GM19468 (cell line): ENCODE measurements around the gene CSNK1D.
"Not testable (repeated sequence)": the region's sequence is repeated elsewhere in the genome, so short reads cannot be mapped to it uniquely, and the experiment has no call there.

Source experiments
- ATAC-seq: cut with Tn5 transposase; IDR thresholded peaks from one replicate; pipeline ENCODE4 v1.9.1; 2021; ENCODE audit warnings: mild to moderate bottlenecking, moderate library complexity, moderate number of reproducible peaks; ENCODE audit not compliant: unreplicated experiment; ENCODE audit errors: extremely low read depth

Gene CSNK1D

DNA sequence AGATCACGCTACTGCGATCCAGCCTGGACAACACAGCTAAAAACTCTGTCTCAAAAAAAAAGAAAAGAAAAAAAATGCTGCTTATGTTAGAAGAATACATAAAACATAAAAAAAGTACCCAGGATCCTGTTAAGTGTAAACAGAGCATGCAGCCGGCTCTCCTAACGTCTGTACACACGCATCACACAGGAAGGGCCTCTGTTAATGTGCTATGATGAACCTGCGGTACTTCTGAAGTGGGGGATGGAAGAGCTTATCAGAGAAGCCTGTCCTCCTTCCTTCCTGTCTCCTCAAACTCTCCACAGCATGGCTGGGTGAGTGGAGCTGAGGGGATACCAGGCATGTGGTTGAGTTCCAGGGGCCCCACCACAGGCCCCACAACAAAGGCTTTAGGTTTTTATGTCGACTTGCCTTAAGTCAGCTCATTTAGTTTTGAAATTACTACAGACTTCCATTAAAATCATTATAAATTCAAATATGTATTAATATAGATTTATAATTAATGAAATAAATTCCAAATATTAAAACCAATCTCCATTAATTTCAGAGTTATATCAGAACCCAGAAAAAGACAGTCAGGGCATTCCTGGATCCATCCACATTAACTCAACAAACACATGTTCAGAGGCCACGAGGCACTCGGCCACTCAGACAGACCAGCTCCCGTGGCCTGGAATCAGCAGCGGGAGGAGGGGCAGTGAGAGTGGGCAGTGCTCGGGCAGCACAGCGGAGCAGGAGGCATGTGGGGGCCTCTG is 72.6 kb downstream of the CSNK1D start:
- no peak for ATAC-seq

DNA sequence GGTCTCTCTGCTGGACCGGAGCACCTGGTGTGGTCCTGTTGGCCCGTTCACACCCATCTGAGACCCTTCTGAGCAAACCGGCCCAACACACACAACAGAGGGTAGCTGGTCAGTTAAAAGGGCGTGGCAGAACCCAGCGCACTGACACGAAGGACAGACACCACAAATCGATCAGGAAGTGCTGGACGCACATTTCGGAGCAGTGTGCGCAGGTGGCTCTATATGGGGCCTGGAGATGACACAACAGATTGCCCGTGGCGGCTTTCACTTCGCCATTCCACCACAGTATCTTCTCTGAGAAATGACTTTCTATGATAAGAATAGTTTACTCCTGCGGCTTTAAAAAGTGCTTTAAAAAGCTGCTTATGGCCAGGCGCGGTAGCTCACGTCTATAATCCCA is 73.4 kb downstream of the CSNK1D start:
- ATAC-seq: no peak

DNA sequence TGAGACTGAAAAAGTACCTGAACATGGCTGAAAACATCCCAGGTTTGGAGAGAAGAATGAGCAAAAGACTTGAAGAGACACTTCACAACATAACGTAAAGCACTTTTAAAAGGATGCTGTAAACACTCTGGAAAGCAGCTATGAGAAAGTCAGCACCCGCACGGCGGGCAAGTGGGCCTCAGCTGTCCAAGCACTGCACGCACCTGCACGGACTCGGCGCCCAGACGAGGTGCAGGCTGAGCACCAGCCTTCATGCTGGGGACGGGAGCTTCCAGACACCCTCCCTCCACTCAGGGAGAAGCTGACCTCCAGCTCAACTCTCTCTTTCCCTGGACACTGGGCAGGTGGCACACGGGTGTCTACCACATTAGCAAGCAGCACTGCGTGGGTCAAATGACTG is 74.0 kb downstream of the CSNK1D start:
- no peak for ATAC-seq

DNA sequence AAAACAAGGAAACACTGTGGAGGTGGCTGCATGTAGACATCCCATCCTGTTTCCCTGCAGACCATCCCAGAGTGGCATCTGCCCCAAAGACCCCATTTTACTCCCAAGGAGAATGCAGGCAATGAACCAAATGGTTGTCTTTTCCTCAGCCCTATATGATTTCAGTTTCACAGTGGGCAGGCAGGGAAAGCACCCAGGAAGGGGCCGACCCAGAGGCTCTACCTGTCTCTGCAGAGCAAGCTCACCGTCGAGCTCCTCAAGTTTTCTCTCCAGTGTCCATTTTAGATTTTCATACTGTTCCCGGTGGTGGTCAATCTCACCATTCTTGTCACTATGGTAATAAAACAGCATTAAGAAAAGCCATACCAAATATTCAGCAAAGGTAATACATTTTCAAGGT is 75.4 kb downstream of the CSNK1D start:
- no peak for ATAC-seq

DNA sequence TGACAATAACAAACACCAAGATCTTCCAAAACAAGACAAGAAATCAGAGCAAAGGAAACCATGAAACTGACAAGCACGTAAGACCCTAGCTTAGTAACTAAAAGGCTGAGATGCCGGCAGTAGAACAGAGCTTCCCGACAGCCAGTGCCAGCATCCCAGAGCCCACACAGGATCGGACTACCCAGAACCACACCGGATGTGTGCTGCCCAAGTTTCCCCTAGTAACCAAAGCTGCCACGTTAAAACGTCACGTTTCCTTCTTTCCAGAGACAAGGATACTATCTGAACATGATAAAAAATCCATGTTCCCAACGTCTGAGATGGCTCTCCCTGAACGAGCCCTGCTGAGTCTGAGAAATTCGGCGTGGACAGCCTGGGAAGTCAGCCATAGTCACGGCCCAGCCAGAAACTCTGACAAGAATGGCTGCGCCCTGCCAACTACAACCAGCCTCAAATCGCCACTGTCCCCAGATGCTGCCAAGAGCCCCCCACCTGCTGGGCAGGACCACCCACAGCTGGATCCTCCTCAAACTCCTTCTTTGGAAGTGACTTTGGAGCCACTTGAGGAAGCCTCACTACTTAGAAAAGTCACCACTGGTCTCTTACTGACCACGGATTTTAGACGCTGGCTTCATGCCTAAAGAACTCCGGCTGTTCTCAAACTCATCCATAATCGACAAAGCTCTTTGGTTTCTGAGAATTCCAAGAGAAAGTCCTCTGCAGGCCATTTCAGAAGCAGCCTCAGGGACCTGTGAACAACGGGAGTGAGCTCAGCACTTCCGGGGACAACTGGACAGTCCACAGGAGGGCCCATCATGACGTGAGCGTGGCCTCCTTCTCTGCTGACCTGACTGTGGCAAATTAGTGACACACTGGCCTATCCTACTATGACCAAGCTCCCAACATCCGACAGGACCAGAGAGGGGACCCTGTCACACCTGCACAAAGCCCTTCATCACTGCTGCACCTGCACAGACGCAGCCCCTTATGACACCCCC is 77.5 kb downstream of the CSNK1D start:
- ATAC-seq: no peak

DNA sequence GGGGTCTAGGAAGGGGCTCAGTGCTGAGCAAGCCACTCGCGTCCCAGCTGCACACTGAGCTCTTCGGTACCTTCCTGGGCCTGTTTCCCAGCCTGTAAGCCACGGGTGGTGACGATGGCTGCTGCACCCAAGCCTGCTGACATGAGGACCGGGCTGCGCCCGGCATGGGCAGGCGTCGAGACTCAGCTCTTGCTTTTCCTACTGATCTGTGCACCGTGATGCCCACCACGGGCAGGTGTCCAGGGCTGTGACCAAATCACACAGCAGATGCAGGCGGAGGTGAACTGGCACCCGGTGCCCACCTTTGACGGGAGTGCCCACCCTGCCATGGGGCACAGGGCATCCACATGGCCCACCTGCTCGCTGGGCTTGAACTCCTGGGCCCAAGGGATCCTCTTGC is 78.7 kb downstream of the CSNK1D start:
- ATAC-seq: no peak

DNA sequence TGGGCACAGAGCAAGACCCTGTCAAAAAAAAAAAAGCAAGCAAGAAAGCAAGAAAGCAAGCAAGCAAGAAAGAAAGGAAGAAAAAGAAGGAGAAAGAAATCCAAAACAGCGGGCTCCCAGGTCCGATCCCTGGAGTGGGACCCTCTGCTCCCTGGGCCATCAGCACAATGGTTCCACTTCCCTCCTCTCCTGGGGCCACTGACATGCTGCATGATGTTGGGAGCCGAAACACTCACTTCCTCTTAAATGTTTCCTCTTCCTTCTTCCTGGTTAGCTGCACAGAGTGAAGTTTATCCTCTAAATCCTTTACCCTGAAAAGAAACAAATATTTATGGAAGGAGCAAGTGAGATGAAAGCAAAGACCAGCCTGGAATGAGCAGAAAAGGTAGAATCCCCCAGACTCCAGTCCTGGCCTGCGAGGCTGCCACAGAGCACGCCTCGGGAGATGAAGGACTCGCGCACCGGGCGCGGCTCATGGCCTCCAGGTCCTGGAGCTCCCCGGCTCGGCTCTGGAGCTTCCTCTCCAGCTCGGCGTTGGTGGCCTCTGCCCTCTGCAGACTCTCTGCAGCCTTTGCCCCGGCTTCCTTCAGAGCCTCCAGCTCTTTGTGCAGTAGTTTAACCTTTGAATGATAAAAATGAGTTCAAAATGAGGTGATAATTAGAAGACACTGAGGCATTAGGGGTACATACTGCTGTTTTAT is 79.8 kb downstream of the CSNK1D start:
- no peak for ATAC-seq

DNA sequence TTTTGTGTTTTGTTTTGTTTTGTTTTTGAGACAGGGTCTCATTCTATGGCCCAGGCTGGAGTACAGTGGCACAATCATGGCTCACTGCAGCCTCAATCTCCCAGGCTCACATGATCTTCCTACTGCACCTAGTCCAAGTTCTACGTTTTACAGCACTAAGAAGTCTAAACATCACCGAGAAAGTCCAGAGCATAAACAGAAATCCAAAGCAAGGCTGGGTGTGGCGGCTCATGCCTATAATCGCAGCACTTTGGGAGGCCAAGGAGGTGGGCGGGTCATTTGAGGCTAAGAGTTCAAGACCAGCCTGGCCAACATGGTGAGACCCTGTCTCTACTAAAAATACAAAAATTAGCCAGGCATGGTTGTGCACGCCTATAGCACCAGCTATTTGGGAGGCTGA is 80.5 kb downstream of the CSNK1D start:
- not testable (repeated sequence) for ATAC-seq
